ENCODE measurements around the gene ANXA10. TPM values are rescaled to one million over a fixed set of nuclear protein-coding genes. Genes with fewer than 3 reads are reported as not detected.
A peak's percentile ranks its signal among the peaks of the same experiment; 100 is the strongest.

ANXA10 gene
- total and polyA plus RNA-seq, 2 donors (not counting 3 experiments of a cell fraction or from before 2014, with no cell fraction given) = not detected

DNA sequence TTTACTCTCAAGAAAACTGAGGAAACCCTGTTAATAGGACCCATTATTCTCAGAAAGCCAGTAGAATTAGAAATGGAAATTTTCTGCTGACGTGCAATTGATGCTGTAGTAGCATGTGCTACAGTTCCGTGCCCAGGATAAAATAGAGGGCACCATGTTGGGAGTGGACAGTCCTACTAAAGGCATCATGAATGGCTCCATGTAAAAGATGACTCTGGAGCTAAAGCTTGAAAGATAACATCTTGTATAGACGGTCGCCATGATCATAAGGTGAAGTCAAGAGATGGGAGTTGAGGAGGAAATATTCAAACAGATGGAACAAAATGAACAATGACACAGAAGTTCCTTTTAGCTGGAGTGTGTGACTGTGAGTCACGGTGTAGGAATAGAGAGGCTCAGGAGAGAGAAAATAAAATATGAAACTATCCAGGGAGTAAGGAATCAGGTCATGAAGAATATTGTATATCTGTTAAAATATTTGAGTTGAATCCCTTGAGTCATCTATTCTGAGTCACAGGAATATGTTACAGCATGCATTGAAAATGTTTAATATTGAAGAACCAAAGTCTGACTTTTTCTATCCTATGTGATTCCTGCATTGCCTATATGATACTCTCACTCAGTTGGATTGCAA, 31.8 kb downstream of the ANXA10 start:
- intact Hi-C loops (cut with micrococcal nuclease) = no loop called here
- Histone ChIP-seq H3K4me3 (replicated peaks in 1 of 3; ENCODE audit: insufficient read depth in 1 of 3, low read depth in 1 of 3, low read length in 3 of 3) (no peak overlapping the region), H3K4me2 (ENCODE audit: insufficient read depth, low read length) (no peak overlapping the region), H3K27ac (ENCODE audit: insufficient read depth, low read depth, low read length) (no peak overlapping the region), H3K36me3 (ENCODE audit: control insufficient read depth in 2 of 2, extremely low read depth in 1 of 2, insufficient read depth in 2 of 2, low read length in 2 of 2) (no peaks in the 10 kb centered on the region), H3K9ac (replicated peaks; ENCODE audit: extremely low read depth, insufficient read depth, low read length) (no peak overlapping the region), H4K20me1 (replicated peaks; ENCODE audit: control insufficient read depth, extremely low read depth, insufficient read depth, low read length) (no peaks in the 10 kb centered on the region), H3K9me1 (replicated peaks; ENCODE audit: control insufficient read depth, extremely low read depth, insufficient read depth, low read length) (no peaks in the 10 kb centered on the region), H3K9me3 (replicated peaks; ENCODE audit: control insufficient read depth, insufficient read depth, low read length) (no peaks in the 10 kb centered on the region), H3K27me3 (ENCODE audit: control insufficient read depth in 2 of 2, insufficient read depth in 2 of 2, low read length in 2 of 2) (no peaks in the 10 kb centered on the region), H2AFZ (ENCODE audit: low read depth, low read length) (peak overlapping the region; percentile 26), H3K4me1 (ENCODE audit: control insufficient read depth, extremely low read depth, insufficient read depth, low read length) (peaks cover 7% of the 10 kb centered on the region), H3K79me2 (ENCODE audit: control insufficient read depth, insufficient read depth, low read length) (no peaks in the 10 kb centered on the region)
- dilution Hi-C loops (cut with MboI; ENCODE audit: extremely low pct_ligation_motif_present, low sequenced_read_pairs) = no loop called here
- no peak for FAIRE-seq
- BruUV-seq (replicated peaks) = no TSS peak
- POLR2A ChIA-PET = no interaction called here
- DNase-seq (ENCODE audit: low read depth, low spot score) = peak; percentile 18
- CTCF ChIA-PET = interaction anchor here (1.1 kb wide), 1 partner anchor 29 kb away, joined by 3 read pairs; no protein-coding TSS in a partner anchor
- TF ChIP-seq GATA2 (IDR thresholded peaks at IDR 0.05; ENCODE audit: insufficient read depth, insufficient read length, low read depth, low read length) = peak; percentile 40
- TF ChIP-seq POLR2AphosphoS5 (IDR thresholded peaks at IDR 0.05; ENCODE audit: insufficient read depth, low read depth, low read length) = no peak
- peak; percentile 78 for TF ChIP-seq FOS (IDR thresholded peaks at IDR 0.05; ENCODE audit: borderline replicate concordance, insufficient read depth, low read length)
- no peak for TF ChIP-seq JUN (IDR thresholded peaks at IDR 0.05; ENCODE audit: borderline replicate concordance, insufficient read depth, insufficient read length, low read depth)
- TF ChIP-seq, protein P1, sequence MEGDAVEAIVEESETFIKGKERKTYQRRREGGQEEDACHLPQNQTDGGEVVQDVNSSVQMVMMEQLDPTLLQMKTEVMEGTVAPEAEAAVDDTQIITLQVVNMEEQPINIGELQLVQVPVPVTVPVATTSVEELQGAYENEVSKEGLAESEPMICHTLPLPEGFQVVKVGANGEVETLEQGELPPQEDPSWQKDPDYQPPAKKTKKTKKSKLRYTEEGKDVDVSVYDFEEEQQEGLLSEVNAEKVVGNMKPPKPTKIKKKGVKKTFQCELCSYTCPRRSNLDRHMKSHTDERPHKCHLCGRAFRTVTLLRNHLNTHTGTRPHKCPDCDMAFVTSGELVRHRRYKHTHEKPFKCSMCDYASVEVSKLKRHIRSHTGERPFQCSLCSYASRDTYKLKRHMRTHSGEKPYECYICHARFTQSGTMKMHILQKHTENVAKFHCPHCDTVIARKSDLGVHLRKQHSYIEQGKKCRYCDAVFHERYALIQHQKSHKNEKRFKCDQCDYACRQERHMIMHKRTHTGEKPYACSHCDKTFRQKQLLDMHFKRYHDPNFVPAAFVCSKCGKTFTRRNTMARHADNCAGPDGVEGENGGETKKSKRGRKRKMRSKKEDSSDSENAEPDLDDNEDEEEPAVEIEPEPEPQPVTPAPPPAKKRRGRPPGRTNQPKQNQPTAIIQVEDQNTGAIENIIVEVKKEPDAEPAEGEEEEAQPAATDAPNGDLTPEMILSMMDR (IDR thresholded peaks at IDR 0.05; ENCODE audit: extremely low read depth in 1 of 2, insufficient read depth in 1 of 2, low read depth in 1 of 2, low read length in 2 of 2) = no peak
- no peak for TF ChIP-seq POLR2A (IDR thresholded peaks at IDR 0.05; ENCODE audit: low read depth, low read length)
